Neuronal stem cell (in vitro differentiated cells): ENCODE data around the gene AKR1C4.
A peak's percentile ranks its signal among the peaks of the same experiment; 100 is the strongest.
"Not testable (repeated sequence)": the region's sequence is repeated elsewhere in the genome, so short reads cannot be mapped to it uniquely, and the experiment has no call there.

ENCODE experiments used
- DNase-seq: peaks from one replicate; pipeline ENCODE4 v3.0.0-alpha.2; 2013; ENCODE audit warnings: low spot score
- H2AFZ ChIP-seq: one replicate; pipeline ENCODE4 v1.6.1; 2013; ENCODE audit warnings: mild to moderate bottlenecking, low read length, inconsistent platforms
- H2AK5ac ChIP-seq: 2 replicates; pipeline ENCODE4 v1.6.1; 2013; ENCODE audit warnings: low read depth, mild to moderate bottlenecking, inconsistent platforms, low read length, moderate library complexity, mixed read lengths
- H2BK120ac ChIP-seq: 2 replicates; pipeline ENCODE4 v1.6.1; 2013; ENCODE audit warnings: low read depth, mild to moderate bottlenecking, inconsistent platforms, low read length, moderate library complexity, mixed read lengths
- H2BK12ac ChIP-seq: one replicate; pipeline ENCODE4 v1.6.1; 2013; ENCODE audit warnings: low read length, inconsistent platforms
- H2BK15ac ChIP-seq: 2 replicates; pipeline ENCODE4 v1.6.1; 2013; ENCODE audit warnings: mild to moderate bottlenecking, low read length, inconsistent platforms, mixed read lengths
- H2BK5ac ChIP-seq: one replicate; pipeline ENCODE4 v1.6.1; 2013; ENCODE audit warnings: inconsistent platforms, mild to moderate bottlenecking, low read length, moderate library complexity
- H3K14ac ChIP-seq: one replicate; pipeline ENCODE4 v1.6.1; 2013; ENCODE audit warnings: low read length, inconsistent platforms
- H3K18ac ChIP-seq: 2 replicates; pipeline ENCODE4 v1.6.1; 2013; ENCODE audit warnings: low read length, inconsistent platforms
- H3K23ac ChIP-seq: 2 replicates; pipeline ENCODE4 v1.6.1; 2013; ENCODE audit warnings: low read depth, mild to moderate bottlenecking, mixed read lengths, low read length, inconsistent platforms; ENCODE audit not compliant: poor library complexity
- H3K27ac ChIP-seq: replicated peaks from 3 replicates; pipeline ENCODE4 v1.5.1; 2013; ENCODE audit warnings: low read length, inconsistent platforms
- H3K27me3 ChIP-seq, 3 experiments: 2 replicates each; pipeline ENCODE4 v1.6.1; 2013; ENCODE audit warnings: low read length in 3 of 3, mild to moderate bottlenecking in 2 of 3, inconsistent platforms in 1 of 3, low read depth in 1 of 3, mixed read lengths in 1 of 3, moderate library complexity in 1 of 3; ENCODE audit not compliant: control insufficient read depth in 3 of 3, insufficient read depth in 3 of 3
- H3K36me3 ChIP-seq, 2 donors: replicated peaks in 1 of 2; 2 replicates each; pipeline ENCODE4 v1.6.1; 2013; ENCODE audit warnings: low read length in 2 of 2; ENCODE audit not compliant: control insufficient read depth in 2 of 2, insufficient read depth in 2 of 2
- H3K4ac ChIP-seq: 2 replicates; pipeline ENCODE4 v1.6.1; 2013; ENCODE audit warnings: inconsistent platforms, mild to moderate bottlenecking, low read length, moderate library complexity
- H3K4me1 ChIP-seq, 2 donors: 1 replicate in 1 of 2; 2 replicates in 1 of 2; pipeline ENCODE4 v1.6.1; 2013; ENCODE audit warnings: low read length in 2 of 2, low read depth in 1 of 2; ENCODE audit not compliant: control insufficient read depth in 2 of 2, insufficient read depth in 1 of 2
- H3K4me2 ChIP-seq: one replicate; pipeline ENCODE4 v1.6.1; 2013; ENCODE audit warnings: mild to moderate bottlenecking, low read length, inconsistent platforms; ENCODE audit not compliant: insufficient read depth, poor library complexity, severe bottlenecking
- H3K4me3 ChIP-seq, 2 donors: 2 replicates each; pipeline ENCODE4 v1.5.1; 2013; ENCODE audit warnings: low read length in 2 of 2, mild to moderate bottlenecking in 2 of 2, inconsistent platforms in 1 of 2, moderate library complexity in 1 of 2
- H3K79me1 ChIP-seq: one replicate; pipeline ENCODE4 v1.6.1; 2013; ENCODE audit warnings: low read depth, mild to moderate bottlenecking, inconsistent platforms, low read length, moderate library complexity
- H3K9ac ChIP-seq: one replicate; pipeline ENCODE4 v1.6.1; 2013; ENCODE audit warnings: mild to moderate bottlenecking, low read depth, low read length, inconsistent platforms; ENCODE audit not compliant: poor library complexity
- H3K9me3 ChIP-seq, 2 donors: replicated peaks in 1 of 2; 2 replicates each; pipeline versions ENCODE3 to v1.6.1; 2013; ENCODE audit warnings: low read length in 2 of 2, mild to moderate bottlenecking in 2 of 2, inconsistent platforms in 1 of 2, low read depth in 1 of 2, mixed read lengths in 1 of 2, moderate library complexity in 1 of 2; ENCODE audit not compliant: control insufficient read depth in 2 of 2, insufficient read depth in 1 of 2
- H4K8ac ChIP-seq: one replicate; pipeline ENCODE4 v1.6.1; 2013; ENCODE audit warnings: low read depth, mild to moderate bottlenecking, inconsistent platforms, low read length, moderate library complexity
- H4K91ac ChIP-seq: one replicate; pipeline ENCODE4 v1.6.1; 2013; ENCODE audit warnings: low read length, low read depth, mild to moderate bottlenecking, inconsistent platforms; ENCODE audit not compliant: poor library complexity
- WGBS, 2 donors: extraction: QIAGEN DNeasy Blood & Tissue Kit; methylation state at CpG; one replicate each; pipeline ENCODE4 v1.1.7; 2013; ENCODE audit warnings: missing lambda C conversion rate in 2 of 2, mixed read lengths in 1 of 2; ENCODE audit not compliant: insufficient read length in 2 of 2, insufficient replicate concordance in 1 of 2; ENCODE audit errors: extremely low coverage in 2 of 2; 5-methylcytosine and 5-hydroxymethylcytosine counted together

Gene AKR1C4

DNA sequence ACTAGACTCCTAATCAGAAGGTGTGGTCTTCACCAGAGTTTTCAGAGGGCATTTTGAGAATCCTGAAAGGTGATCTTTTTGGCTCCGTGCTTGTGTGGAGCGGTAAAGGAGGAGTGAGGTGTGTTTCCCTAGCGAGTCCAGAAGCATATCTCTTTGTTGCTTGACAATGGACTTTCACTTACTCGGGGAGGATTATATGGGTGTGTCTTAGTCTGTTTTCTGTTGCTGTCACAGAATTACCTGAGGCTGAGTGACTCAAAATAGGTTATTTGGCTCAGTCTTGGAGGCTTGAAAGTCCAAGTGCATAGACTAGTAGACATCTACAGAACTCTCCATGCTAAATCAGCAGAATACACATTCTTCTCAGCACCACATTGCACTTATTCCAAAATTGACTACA lies 57.9 kb downstream of the AKR1C4 start:
- Histone ChIP-seq H3K4me2 (no peak overlapping the region), H2AFZ (no peak overlapping the region), H4K91ac (no peak overlapping the region), H2BK15ac (no peak overlapping the region), H3K14ac (no peak overlapping the region), H4K8ac (no peak overlapping the region), H2BK12ac (no peak overlapping the region), H2BK120ac (no peak overlapping the region), H3K4ac (no peak overlapping the region), H3K36me3 (no peaks in the 10 kb centered on the region), H2BK5ac (no peak overlapping the region), H3K9ac (no peak overlapping the region), H3K23ac (no peak overlapping the region), H2AK5ac (no peak overlapping the region), H3K9me3 (no peaks in the 10 kb centered on the region), H3K4me1 (peaks cover 0 to 4% of the 10 kb centered on the region in 2 donors), H3K27ac (no peak overlapping the region), H3K27me3 (no peaks in the 10 kb centered on the region), H3K4me3 (no peak overlapping the region), H3K79me1 (no peaks in the 10 kb centered on the region), H3K18ac (no peak overlapping the region)
- DNase-seq, result no peak
- WGBS, 2 donors, result no CpG with 5 or more reads among the region's 4 CpGs

DNA sequence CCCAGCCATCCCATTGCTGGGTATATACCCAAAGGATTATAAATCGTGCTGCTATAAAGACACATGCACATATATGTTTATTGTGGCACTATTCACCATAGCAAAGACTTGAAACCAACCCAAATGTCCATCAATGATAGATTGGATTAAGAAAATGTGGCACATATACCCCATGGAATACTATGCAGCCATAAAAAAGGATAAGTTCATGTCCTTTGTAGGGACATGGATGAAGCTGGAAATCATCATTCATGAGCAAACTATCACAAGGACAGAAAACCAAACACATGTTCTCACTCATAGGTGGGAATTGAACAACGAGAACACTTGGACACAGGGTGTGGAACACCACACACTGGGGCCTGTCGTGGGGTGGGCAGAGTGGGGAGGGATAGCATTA lies 61.1 kb downstream of the AKR1C4 start:
- H3K9ac ChIP-seq, H3K27me3 ChIP-seq, H3K4me1 ChIP-seq, H3K79me1 ChIP-seq, H2BK120ac ChIP-seq, H4K8ac ChIP-seq, H3K4ac ChIP-seq, H3K4me2 ChIP-seq, H4K91ac ChIP-seq, H3K23ac ChIP-seq, H2BK12ac ChIP-seq, DNase-seq, H2BK5ac ChIP-seq, H3K27ac ChIP-seq, H2AK5ac ChIP-seq, H3K14ac ChIP-seq, H3K9me3 ChIP-seq, H2BK15ac ChIP-seq, H3K36me3 ChIP-seq, H2AFZ ChIP-seq, H3K18ac ChIP-seq, H3K4me3 ChIP-seq: not testable (repeated sequence)
- WGBS, 2 donors, result no CpG with 5 or more reads among the region's 3 CpGs

DNA sequence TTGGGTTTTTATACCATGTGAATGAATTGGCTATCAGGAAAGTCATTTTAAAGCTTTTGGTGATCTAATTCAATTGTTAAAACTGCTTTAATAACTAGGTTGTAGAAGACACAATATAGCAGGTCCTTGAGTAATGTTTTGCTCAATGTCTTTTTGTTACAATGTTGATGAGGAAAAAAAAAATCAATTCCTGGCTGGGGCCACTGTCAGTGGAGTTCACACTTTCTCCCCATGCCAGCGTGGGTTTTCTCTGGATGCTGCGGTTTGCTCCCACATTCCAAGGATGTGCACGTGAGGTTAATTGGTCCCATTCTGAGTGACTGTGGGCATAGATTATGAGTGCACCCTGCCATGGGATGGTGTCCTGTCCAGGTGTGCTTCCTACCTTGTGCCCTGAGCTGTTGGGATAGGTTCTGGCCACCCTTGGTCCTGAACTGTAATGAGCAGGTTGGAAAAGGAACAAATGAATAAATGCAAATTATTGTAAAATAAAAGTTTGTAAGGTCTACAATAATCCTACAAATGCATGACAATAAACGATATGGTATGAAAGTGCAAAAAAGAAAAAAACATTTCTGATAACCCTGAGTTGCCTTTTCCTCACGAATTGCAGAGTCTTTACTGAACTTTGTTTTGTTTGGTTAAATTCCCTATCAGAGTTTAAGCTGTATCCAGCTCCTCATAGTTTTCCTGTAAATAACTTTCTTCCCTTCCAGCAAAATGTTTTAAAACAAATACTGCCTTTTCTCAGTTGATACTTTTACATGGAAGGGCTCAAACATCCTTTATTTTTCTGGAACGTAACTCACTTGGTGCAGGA lies 62.7 kb downstream of the AKR1C4 start:
- H3K18ac ChIP-seq, result peak overlapping the region; percentile 83
- no peak overlapping the region for H2AK5ac ChIP-seq
- no peak overlapping the region for H4K91ac ChIP-seq
- no peaks in the 10 kb centered on the region for H3K36me3 ChIP-seq
- H2BK15ac ChIP-seq, result no peak overlapping the region
- no peak overlapping the region for H3K4me2 ChIP-seq
- H3K23ac ChIP-seq, result no peak overlapping the region
- H4K8ac ChIP-seq, result no peak overlapping the region
- H3K79me1 ChIP-seq, result no peaks in the 10 kb centered on the region
- H3K27ac ChIP-seq, result no peak overlapping the region
- H3K9ac ChIP-seq, result no peak overlapping the region
- H3K4ac ChIP-seq, result no peak overlapping the region
- DNase-seq, result no peak
- H3K27me3 ChIP-seq, result no peaks in the 10 kb centered on the region
- H2AFZ ChIP-seq, result no peak overlapping the region
- H3K9me3 ChIP-seq, result peaks cover 0 to 4% of the 10 kb centered on the region in 2 donors
- H3K4me3 ChIP-seq, result no peak overlapping the region
- no peak overlapping the region for H3K14ac ChIP-seq
- no peak overlapping the region for H2BK120ac ChIP-seq
- no peak overlapping the region for H2BK12ac ChIP-seq
- no peak overlapping the region for H2BK5ac ChIP-seq
- H3K4me1 ChIP-seq, result peaks cover 0 to 5% of the 10 kb centered on the region in 2 donors
- no CpG with 5 or more reads among the region's 6 CpGs for WGBS, 2 donors

DNA sequence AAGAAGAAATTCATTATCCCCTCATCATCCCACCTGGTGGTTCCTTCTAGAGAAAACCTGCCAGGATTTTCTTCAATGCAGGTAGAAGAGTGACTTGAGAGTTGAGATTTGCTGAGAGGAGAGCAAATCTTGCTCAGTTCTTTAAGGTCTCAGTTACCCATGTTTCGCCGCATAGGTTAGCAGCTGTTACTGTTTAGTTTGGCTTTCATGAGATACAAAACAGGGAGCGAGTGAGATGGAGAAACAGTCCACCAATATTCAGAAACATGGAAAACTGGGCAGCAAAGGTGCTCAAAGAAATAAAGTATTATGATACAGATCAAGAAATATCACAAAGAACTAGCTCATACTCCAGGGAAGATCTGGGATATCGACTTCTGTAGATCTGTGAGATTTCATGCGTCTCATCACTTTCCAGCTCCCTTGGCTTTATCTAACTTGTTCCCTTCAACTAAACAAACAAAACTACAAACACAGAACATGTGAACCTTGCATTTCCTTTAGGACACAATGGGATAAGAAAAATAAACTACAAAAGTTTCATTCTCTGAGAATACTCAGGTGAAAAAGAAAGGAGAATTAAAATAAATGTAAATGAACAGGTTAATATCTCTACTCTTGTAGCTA lies 63.4 kb downstream of the AKR1C4 start:
- Histone ChIP-seq H3K18ac (no peak overlapping the region), H3K27ac (no peak overlapping the region), H3K36me3 (no peaks in the 10 kb centered on the region), H2AFZ (no peak overlapping the region), H2AK5ac (no peak overlapping the region), H3K9ac (no peak overlapping the region), H4K8ac (no peak overlapping the region), H2BK12ac (no peak overlapping the region), H3K79me1 (no peaks in the 10 kb centered on the region), H3K27me3 (no peaks in the 10 kb centered on the region), H2BK15ac (no peak overlapping the region), H3K4ac (no peak overlapping the region), H4K91ac (no peak overlapping the region), H3K4me1 (peaks cover 0 to 5% of the 10 kb centered on the region in 2 donors), H3K9me3 (peaks cover 0 to 4% of the 10 kb centered on the region in 2 donors), H3K14ac (no peak overlapping the region), H3K4me2 (no peak overlapping the region), H3K23ac (no peak overlapping the region), H2BK5ac (no peak overlapping the region), H3K4me3 (no peak overlapping the region), H2BK120ac (no peak overlapping the region)
- WGBS, 2 donors, result no CpG with 5 or more reads among the region's 5 CpGs
- no peak for DNase-seq
